Stimulated activated CD4-positive, alpha-beta T cell treated with anti-CD3 and anti-CD28 coated beads, Interleukin-1b, Interleukin-23, amount 100 ng/mL, for 4 hours (primary cell): ENCODE data around the gene GATA6.

Experiments used
- DNase-seq, 2 donors: peaks; one replicate each; pipeline ENCODE4 v3.0.0-alpha.2; 2020; ENCODE audit warnings: low read depth in 2 of 2

The GATA6 gene

DNA sequence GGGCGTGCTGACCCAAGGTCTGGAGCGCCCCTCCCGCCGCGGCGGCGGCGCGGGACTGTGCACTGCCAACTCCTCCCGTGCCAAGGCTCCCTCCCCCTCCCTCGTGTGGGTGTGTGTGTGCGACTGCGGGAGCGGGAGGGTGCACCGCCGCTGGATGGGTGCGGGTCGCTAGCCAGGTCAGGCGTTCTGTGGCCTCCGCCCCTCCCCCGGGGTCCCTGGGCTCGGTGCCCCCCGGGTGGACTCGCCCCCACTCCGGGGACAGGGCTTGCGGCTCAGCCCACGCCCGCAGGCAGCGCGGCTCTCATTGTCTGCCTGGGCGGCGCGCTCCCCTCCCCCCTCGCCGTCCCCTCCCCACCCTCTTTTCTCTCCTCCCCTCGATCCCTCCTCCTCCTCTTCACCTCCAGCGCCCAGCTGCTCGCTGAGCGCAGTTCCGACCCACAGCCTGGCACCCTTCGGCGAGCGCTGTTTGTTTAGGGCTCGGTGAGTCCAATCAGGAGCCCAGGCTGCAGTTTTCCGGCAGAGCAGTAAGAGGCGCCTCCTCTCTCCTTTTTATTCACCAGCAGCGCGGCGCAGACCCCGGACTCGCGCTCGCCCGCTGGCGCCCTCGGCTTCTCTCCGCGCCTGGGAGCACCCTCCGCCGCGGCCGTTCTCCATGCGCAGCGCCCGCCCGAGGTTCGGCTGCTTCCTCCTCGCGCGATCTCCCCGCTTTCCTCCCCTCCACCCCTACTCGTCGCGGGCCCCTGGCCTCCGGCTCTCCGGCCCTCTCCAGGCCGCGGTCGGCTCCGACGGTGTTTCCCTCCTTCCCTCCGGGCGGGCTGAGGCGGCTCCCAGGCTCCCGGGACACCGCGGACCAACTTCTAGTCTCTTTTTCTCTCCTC, at the start of gene GATA6:
Gene GATA6 (plus strand): TSS at position 579 of the 878 bp plus-strand sequence. CDS start 1,556 bp downstream, outside the sequence.
- no peak for DNase-seq

GRCh38 chr18:22124970-22125369, 44.4 kb upstream of the GATA6 start:
- no peak for DNase-seq

DNA sequence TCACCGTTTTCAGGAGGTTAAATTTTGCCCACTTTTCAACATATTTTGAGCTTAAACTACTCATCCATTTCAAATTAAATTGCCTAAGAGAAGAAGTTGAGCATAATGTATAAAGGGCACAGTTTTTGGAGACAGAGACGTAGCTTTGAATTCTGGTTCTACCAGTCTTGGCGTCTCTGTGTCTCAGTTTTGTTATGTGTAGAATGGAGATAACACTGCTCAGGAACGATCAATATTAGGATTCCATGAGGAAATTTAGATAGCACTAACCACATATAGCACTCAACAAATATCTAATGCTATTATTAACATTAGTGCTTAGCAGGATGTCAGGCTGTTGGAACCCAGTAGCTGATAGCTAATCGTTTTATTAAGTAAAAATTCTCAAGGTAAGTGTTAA, 40.4 kb upstream of the GATA6 start:
- DNase-seq = no peak

DNA sequence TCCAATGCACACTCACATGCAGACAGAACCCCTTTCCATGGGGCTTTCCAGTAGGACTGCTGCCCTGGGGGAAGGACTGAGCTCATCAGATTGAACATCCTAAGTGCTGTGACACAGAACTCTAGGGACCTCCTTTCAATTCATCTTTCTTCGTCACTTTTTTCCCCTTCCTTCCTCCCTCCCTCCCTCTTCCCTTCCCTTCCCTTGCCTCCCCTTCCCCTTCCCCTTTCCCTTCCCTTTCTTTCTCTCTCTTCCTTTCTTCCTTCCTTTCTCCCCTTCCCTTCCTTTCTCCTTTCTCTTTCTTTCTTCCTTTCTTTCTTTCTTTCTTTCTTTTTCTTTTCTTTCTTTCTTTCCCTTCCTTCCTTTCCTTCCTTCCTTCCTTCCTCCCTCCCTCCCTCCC, 39.6 kb upstream of the GATA6 start:
- no peak for DNase-seq

GRCh38 chr18:22132258-22132657, 37.1 kb upstream of the GATA6 start:
- DNase-seq = no peak

- no peak for DNase-seq
These were observed 36.6 kb upstream of the GATA6 start for GRCh38 chr18:22132763-22133162.

- no peak for DNase-seq
These were observed 33.0 kb upstream of the GATA6 start for GRCh38 chr18:22136395-22136794.

- DNase-seq = no peak
These were observed 28.2 kb upstream of the GATA6 start for GRCh38 chr18:22141211-22141610.

DNA sequence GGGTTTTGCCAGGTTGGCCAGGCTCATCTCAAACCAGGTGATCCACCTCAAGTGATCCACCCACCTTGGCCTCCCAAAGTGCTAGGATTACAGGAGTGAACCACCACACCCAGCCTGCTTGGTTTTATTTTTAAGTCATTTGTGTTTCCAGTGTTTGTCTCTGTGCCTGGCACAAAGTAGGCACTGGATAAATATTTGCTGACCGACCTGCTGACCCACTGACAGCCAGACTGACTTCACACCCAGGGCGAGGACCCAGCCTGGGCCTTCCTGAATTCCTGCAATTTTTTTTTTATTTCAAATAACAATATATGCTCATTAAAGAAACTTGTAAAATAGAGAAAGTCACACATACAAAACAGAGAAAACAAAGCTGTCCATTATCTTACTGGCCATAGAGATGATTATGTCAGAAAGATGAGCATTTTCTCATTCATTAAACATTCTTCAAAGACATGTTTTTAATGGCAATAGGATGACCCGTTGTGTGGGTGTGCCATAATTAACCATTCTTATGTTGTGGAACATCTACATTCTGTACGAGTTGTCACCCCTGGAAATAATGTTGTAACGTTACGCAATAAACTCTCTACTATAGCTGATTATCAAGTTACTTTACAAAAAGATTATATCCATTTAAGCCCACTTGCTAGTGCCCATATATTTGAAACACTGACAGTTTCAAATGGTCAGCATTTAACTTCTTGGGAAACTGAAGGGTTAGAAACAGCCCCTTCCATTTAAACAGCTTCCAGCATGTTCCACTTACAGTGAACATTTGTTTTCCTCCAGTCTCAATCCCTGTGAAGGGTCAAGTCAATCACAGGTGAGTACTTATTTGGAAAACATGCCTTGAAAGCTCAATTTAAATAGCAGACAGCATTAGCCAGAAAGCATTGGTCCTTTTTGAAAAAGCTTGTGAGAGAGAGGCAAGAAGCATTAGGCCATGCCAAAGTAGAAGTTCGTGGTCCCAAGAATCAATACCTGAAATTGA, 25.7 kb upstream of the GATA6 start:
- DNase-seq = no peak

GRCh38 chr18:22145160-22145559, 24.2 kb upstream of the GATA6 start:
- no peak for DNase-seq

GRCh38 chr18:22149710-22150109, 19.7 kb upstream of the GATA6 start:
- no peak for DNase-seq

- no peak for DNase-seq
These were observed 17.3 kb upstream of the GATA6 start for GRCh38 chr18:22152093-22152492.

GRCh38 chr18:22153428-22153827, 16.0 kb upstream of the GATA6 start:
- DNase-seq = no peak

- no peak for DNase-seq
These were observed 13.8 kb upstream of the GATA6 start for GRCh38 chr18:22155584-22155983.

DNA sequence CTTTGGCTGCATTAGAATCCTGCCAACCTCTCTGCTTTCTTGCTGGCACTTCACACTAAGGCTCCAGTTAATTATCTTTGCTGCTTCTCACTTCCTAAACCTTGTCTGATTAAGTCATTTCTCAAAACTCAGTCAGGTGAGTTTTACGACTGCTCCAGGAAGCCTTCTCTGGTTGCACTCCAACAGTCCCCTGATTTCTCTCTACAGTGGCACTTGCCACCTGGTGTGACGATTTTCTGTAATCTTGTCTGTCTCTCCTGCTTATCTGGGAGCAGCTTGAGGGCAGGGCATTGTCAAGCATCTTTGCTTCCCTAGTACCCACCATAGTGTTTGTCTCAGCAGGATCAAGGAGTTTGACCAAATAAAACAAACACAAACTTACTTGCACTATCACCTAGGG, 10.4 kb upstream of the GATA6 start:
- DNase-seq = no peak

DNA sequence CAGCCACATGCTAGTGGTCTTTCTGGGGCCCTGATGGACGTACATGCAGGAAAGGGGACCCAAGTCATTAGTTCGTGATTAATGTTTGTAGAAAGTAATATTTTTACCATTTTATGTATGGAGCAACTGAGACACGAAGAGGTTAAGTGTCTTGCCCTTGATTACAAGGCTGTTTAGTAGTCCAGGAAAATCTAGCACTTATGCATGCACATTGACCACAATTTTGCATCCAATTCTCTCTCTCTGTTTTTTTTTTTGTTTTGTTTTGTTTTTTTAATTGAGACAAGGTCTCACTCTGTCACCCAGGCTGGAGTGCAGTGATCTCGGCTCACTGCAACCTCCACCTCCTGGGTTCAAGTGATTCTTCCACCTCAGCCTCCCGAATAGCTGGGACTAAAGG, 8.3 kb upstream of the GATA6 start:
- DNase-seq = no peak

- no peak for DNase-seq
These were observed 5.8 kb upstream of the GATA6 start for GRCh38 chr18:22163416-22164161.

- no peak for DNase-seq
These were observed 4.9 kb upstream of the GATA6 start for GRCh38 chr18:22164337-22165048.

DNA sequence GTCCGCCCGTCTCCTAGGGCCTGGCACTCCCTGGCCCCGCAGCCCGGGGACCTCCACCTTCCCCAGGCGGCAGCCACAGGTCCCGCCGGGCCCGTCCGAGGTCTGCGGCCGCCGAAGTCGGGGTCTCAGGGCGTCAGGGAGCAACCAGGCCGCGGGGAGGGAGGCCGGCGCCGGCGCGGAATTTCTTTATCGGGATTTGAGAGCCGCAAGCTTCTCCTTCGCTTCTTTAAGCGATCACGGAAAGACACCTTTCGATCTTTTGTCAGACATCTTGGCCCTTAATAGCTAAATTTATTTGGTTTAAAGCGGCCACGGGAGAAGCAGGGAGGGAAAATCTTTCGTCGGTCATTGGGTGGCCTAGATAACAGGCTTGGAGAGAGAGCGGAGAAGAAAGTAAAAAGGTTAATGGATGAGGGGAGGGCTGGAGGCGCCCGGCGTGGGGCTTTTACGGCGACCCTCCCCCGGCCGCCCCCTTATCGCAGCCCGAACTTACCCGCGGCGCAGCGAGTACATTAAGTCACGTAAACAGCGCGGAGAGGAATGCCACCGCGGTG, 4.3 kb upstream of the GATA6 start:
- DNase-seq = no peak

DNA sequence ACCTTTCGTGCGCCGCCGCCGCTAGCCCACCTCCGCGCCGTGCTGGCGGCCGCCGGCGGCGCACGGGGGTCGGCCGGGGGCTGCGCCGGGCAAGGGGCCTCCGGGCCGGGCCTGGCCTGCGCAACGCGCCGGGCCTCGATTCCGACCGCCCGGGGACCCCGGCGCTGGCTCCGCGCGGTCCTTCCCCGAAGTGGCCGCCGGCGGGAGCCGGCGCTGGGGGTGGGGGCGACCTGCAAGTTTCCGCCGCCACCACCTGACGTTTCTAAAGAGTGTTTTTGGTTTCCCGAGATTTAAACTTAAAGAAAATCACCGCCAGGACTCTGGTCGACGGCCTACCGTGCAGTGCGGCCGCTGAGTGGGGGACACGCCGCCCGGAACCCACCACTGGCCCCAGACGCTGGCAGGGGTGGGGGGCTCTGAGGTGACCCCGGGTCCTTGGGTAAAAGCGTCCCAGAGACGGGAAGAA, 3.8 kb upstream of the GATA6 start:
- no peak for DNase-seq
